ENCODE results near the gene HOXA1.

The HOXA1 gene

GRCh38 chr7:27095897-27096767 is at the start of gene HOXA1:
Gene HOXA1 (minus strand): TSS chr7:27096000. CDS start chr7:27095912, 88 bp downstream.
- ATAC-seq: no peak
- no peak for TF ChIP-seq ZC3H10 (CRISPR knock-in tag; IDR thresholded peaks at IDR 0.05)

GRCh38 chr7:27145165-27145913 is 49.5 kb upstream of the HOXA1 start:
- peak; percentile 4; the same call in 1 of the 3 replicates for ATAC-seq
- TF ChIP-seq ZNF70 (CRISPR knock-in tag; IDR thresholded peaks at IDR 0.05) (no peak), BACH2 (CRISPR knock-in tag; IDR thresholded peaks at IDR 0.05; ENCODE audit: borderline replicate concordance) (no peak), RARB (CRISPR knock-in tag; IDR thresholded peaks at IDR 0.05) (no peak), CSRNP3 (CRISPR knock-in tag; IDR thresholded peaks at IDR 0.05) (no peak), GLIS3 (CRISPR knock-in tag; IDR thresholded peaks at IDR 0.05) (no peak), ZFP30 (CRISPR knock-in tag; IDR thresholded peaks at IDR 0.05) (no peak), ESRRG (CRISPR knock-in tag; IDR thresholded peaks at IDR 0.05) (no peak), ZFP3 (CRISPR knock-in tag; IDR thresholded peaks at IDR 0.05) (no peak), ISL1 (CRISPR knock-in tag; IDR thresholded peaks at IDR 0.05) (no peak), OSR1 (CRISPR knock-in tag; IDR thresholded peaks at IDR 0.05) (no peak), ARNTL (CRISPR knock-in tag; IDR thresholded peaks at IDR 0.05; ENCODE audit: borderline replicate concordance, low read depth) (no peak), CSDC2 (CRISPR knock-in tag; IDR thresholded peaks at IDR 0.05) (no peak), CREB5 (CRISPR knock-in tag; IDR thresholded peaks at IDR 0.05; ENCODE audit: low read depth) (no peak), SNAI2 (CRISPR knock-in tag; IDR thresholded peaks at IDR 0.05) (no peak)

- ATAC-seq: no peak
- TF ChIP-seq CSDC2 (CRISPR knock-in tag; IDR thresholded peaks at IDR 0.05) (no peak), ZFP3 (CRISPR knock-in tag; IDR thresholded peaks at IDR 0.05) (no peak), ZNF565 (CRISPR knock-in tag; conservative IDR thresholded peaks at IDR 0.05; ENCODE audit: low read depth) (no peak), ZNF70 (CRISPR knock-in tag; IDR thresholded peaks at IDR 0.05) (no peak), ARNTL (CRISPR knock-in tag; IDR thresholded peaks at IDR 0.05; ENCODE audit: borderline replicate concordance, low read depth) (no peak), TOX (CRISPR knock-in tag; IDR thresholded peaks at IDR 0.05; ENCODE audit: borderline replicate concordance) (no peak), POU6F1 (CRISPR knock-in tag; IDR thresholded peaks at IDR 0.05; ENCODE audit: borderline replicate concordance, low read depth) (no peak), ZNF8 (CRISPR knock-in tag; IDR thresholded peaks at IDR 0.05) (no peak), ZFP30 (CRISPR knock-in tag; IDR thresholded peaks at IDR 0.05) (no peak), OSR1 (CRISPR knock-in tag; IDR thresholded peaks at IDR 0.05) (no peak), GLIS3 (CRISPR knock-in tag; IDR thresholded peaks at IDR 0.05) (no peak), TCF4 (CRISPR knock-in tag; IDR thresholded peaks at IDR 0.05; ENCODE audit: borderline replicate concordance) (no peak), CSRNP3 (CRISPR knock-in tag; IDR thresholded peaks at IDR 0.05) (no peak), SNAI2 (CRISPR knock-in tag; IDR thresholded peaks at IDR 0.05) (no peak), CREB5 (CRISPR knock-in tag; IDR thresholded peaks at IDR 0.05; ENCODE audit: low read depth) (no peak), PATZ1 (CRISPR knock-in tag; IDR thresholded peaks at IDR 0.05; ENCODE audit: borderline replicate concordance) (no peak), ISL1 (CRISPR knock-in tag; IDR thresholded peaks at IDR 0.05) (no peak), ZC3H10 (CRISPR knock-in tag; IDR thresholded peaks at IDR 0.05) (no peak)
Observed at GRCh38 chr7:27144781-27145164, 49.0 kb upstream of the HOXA1 start.
